C4-2B (cell line): ENCODE results near the gene SEC14L6.
"Not testable (repeated sequence)": the region's sequence is repeated elsewhere in the genome, so short reads cannot be mapped to it uniquely, and the experiment has no call there.

ENCODE experiments used
- H3K27ac ChIP-seq: fragments of 450-650 bp; 2 replicates; pipeline ENCODE4 v1.5.1; 2017
- CTCF ChIP-seq: fragments of 450-650 bp; conservative IDR thresholded peaks from 2 replicates; pipeline ENCODE4 v1.5.1; 2017; ENCODE audit warnings: mild to moderate bottlenecking
- ZFX ChIP-seq: fragments of 450-650 bp; IDR thresholded peaks from 2 replicates; pipeline ENCODE4 v1.6.1; 2017

The SEC14L6 gene

GRCh38 chr22:30564761-30565119, 18.2 kb upstream of the SEC14L6 start:
- no peak overlapping the region for H3K27ac ChIP-seq
- no peak for TF ChIP-seq CTCF

DNA sequence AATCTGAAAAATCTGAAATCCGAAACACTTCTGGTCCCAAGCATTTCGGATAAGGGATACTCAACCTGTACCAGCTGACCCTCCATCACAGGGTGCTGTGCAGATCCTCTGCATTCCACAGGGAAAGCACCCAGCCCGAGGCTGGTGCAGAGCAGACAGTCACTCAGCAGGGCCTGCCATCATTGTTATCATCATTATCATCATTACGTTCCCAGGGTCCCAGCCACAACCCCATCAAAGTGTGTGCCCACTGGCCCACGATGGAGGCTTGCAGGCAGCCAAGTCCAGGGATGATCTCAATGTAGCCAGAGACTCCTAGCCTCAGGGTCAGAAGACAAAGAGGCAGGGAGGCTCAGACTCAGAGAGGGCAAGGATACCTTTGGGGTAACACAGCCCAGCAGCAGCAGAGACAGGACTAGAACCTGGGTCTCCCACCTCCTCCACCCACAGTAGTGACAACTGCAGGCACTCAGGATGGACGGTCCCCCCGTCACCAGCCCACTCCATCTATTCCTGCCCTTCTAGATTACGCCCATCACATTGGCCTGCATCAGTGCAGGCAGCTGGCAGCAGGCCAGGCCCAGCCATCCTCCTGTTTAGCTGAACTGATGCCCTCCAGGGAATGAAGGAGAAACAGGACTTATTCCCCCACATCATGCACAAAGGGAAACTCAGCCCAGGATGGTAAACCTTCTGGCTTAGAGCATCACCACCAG, 17.7 kb upstream of the SEC14L6 start:
- TF ChIP-seq ZFX (no peak), CTCF (no peak)
- no peak overlapping the region for H3K27ac ChIP-seq

DNA sequence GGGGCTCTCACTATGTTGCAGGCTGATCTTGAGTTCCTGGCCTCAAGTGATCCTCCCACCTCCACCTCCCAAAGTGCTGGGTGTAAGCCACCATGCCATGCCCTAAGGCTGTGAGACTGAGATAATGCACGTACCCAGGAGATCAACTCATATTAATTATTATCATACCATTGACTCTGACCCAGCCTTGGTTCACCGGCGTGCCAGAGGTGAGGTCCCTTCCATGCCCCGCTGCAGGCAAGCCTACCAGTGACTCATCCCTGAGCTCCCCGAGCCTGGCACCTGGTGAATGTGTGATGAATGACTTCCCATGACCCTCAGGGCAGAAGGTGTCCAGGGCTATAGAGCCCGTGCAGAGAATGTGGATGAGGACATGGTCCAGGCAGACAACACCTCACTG, 15.8 kb upstream of the SEC14L6 start:
- no peak for TF ChIP-seq CTCF
- no peak for TF ChIP-seq ZFX
- H3K27ac ChIP-seq = no peak overlapping the region

DNA sequence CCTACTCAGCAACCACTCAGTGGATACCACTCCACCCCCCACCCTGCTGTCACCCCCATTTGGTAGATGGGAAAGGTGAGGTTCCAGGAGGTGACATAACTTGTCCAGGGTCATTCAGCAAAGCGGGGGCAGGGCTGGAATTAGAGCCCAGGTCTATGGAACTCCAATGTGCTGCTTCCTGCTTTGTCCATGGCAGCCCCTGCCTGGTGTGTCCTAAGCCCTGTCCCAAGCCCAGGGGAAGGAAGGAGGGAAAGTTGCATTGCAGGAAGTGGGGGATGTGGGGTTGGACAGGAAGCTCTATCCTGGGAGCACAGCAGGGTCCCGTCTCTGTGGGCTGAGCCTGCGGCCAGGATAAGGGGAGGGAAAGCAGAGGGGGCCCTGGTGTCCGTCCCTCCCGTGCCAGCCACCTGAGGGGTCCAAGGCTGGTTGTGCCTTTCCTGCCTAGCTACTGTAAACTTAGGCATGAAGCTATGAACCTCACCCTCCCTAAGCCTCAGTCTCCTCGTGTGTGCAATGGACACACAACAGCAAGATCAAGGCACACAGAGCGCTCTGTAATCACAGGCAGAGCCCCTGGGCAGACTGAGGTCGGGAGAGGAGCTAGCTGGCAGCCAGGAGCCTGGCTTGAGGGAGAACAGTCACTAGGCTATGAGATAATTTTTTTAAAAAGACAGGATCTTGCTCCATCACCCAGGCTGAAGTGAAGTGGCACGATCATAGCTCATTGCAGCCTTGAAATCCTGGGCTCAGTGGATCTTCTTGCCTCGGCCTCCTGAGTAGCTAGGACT, 15.1 kb upstream of the SEC14L6 start:
- no peak for TF ChIP-seq CTCF
- TF ChIP-seq ZFX = no peak
- no peak overlapping the region for H3K27ac ChIP-seq

DNA sequence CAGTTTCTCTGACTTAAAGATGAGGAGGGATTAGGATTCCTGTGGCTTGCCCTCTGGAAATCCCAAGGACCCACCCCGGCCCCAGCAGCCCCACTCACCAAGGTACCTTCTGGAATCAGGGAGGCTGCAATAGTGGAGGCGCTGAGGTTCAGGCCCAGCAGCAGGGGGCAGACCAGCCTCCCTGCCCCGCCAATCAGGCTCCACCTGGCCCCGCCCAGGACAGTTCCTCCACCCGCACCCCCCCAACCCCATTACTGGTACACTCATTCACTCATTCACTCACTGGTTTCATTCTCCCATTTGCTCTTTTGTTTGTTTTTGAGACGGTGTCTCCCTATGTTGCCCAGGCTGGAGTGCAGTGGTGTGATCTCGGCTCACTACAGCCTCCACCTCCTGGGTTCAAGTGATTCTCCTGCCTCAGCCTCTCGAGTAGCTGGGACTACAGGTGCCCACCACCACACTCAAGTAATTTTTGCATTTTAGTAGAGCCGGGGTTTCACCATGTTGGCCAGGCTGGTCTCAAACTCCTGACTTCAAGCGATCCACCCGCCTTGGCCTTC, 14.2 kb upstream of the SEC14L6 start:
- not testable (repeated sequence) for H3K27ac ChIP-seq

DNA sequence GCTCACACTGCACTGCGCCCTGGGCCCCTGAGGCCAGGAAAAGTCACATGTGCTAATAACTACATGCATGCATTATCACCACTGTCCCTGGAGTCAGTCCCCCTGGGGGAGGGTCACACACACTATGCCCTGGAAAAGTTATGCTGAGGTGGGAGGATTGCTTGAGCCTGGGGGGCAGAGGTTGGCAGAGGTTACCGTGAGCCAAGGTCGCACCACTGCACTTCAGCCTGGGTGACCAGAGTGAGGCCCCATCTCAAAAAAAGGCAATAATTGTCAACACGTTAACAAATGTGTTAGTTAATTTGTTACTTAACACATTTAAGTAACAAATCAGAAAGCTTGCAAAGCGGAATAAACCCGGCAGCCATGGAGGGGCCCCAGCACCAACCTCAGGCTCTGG, 13.3 kb upstream of the SEC14L6 start:
- H3K27ac ChIP-seq = no peak overlapping the region
- TF ChIP-seq CTCF (no peak), ZFX (no peak)

GRCh38 chr22:30557243-30557642, 10.7 kb upstream of the SEC14L6 start:
- no peak overlapping the region for H3K27ac ChIP-seq
- TF ChIP-seq ZFX (no peak), CTCF (no peak)

DNA sequence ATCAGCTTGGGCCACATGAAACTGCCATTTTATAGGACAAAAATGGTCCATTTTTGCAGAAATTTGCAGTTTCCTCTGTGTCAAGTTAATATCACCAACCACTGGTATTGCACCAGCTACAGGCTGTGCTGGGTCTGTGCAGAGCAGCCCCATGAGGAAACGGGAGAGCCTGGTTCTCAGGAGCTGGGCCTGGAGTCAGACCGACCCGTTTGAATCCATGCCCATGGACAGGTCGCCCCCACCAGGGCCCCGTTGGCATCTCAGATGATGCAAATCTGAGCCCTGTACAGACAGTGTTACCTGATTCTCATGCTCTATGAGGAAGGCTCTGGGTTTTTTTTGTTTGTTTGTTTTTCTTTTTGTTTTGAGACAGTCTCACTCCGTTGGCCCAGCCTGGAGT, 9.8 kb upstream of the SEC14L6 start:
- no peak overlapping the region for H3K27ac ChIP-seq
- TF ChIP-seq CTCF (no peak), ZFX (no peak)
